ENCODE results near the gene AQP12B.
"Not testable (repeated sequence)": the region's sequence is repeated elsewhere in the genome, so short reads cannot be mapped to it uniquely, and the experiment has no call there.

AQP12B gene

DNA sequence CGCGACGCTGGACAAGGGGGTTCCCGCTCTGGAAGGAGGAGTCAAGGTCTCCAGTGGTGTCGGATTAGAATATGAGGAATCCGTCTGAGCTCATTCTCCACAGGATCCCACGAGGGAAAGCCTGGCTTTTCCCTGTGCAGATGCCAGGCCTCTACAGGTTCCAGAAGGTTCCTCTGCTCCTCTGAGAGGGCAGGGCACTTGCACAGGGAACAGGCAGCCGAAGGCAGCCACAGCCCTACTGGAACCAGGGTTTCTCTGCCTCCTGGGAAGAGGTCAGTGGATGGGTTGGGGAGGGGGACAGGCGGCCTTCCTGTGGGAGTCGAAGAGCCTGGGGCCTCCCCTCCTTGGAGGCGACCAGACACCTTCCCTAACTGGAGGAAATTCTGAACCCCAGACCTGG is 7.3 kb upstream of the AQP12B start:
- H3K27ac ChIP-seq, result no peak overlapping the region
- TF ChIP-seq ZFX (IDR thresholded peaks at IDR 0.05), result no peak
- TF ChIP-seq, protein P1, sequence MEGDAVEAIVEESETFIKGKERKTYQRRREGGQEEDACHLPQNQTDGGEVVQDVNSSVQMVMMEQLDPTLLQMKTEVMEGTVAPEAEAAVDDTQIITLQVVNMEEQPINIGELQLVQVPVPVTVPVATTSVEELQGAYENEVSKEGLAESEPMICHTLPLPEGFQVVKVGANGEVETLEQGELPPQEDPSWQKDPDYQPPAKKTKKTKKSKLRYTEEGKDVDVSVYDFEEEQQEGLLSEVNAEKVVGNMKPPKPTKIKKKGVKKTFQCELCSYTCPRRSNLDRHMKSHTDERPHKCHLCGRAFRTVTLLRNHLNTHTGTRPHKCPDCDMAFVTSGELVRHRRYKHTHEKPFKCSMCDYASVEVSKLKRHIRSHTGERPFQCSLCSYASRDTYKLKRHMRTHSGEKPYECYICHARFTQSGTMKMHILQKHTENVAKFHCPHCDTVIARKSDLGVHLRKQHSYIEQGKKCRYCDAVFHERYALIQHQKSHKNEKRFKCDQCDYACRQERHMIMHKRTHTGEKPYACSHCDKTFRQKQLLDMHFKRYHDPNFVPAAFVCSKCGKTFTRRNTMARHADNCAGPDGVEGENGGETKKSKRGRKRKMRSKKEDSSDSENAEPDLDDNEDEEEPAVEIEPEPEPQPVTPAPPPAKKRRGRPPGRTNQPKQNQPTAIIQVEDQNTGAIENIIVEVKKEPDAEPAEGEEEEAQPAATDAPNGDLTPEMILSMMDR (conservative IDR thresholded peaks at IDR 0.05), result no peak

DNA sequence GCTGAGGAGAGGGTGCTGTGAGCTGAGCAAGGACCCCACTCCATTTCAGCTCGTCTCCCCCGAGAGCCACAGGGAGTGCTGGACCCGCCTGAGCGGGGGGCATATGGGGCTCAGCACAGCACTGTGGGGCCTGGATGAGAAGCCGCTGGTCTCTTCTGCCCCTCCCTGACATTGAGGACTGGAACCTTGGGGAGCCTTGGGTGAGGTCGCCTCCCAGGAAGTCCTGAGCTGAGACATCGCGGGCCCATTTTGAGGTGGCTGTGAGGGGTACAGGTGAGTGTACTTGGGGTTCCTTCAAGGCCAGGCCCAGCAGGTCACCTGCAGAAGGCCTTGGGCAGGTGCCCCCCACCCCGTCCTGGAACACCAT is 5.9 kb upstream of the AQP12B start:
- TF ChIP-seq, protein P1 (conservative IDR thresholded peaks at IDR 0.05), result no peak
- TF ChIP-seq ZFX (IDR thresholded peaks at IDR 0.05), result no peak
- no peak overlapping the region for H3K27ac ChIP-seq

DNA sequence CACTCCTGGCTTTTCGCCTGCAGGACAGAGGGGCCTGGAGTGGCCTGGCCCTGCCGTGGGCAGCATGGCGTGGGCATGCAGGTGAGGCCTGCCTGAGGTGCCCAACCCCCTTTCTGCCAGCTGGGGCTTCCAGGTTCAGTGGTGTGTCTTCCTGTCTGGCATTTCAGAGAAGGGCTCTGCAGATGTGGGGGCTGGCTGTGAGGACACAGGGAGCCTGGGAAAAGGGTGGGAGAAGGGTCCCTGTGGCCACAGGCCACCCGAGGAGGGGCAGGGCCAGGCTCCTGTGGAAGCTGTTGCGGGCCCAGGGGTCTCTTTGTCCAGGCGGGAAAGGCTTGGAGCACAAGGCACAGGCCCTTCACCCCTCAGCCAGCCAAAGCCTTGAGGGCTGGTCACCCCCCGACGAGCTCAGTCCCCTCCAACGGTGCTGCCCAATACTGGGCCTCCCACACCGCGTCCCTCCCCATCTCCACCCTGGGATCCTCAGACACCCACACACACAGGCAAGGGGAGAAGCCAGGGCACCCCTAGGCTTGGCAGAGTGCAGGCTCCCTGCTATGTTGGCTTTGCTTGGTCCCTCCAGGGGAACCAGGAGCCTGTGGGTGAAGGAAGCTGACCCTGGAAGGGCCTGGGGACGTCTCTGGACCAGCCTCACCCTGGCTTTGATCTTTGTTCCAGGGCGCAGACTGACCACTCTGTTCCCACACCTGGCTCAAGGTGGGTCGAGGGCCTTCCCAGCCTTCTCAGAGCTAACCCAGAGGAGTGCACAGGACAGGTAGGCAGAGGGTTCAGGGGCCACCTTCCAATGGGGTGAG is 5.3 kb upstream of the AQP12B start:
- TF ChIP-seq, protein P1 (conservative IDR thresholded peaks at IDR 0.05), result no peak
- no peak for TF ChIP-seq ZFX (IDR thresholded peaks at IDR 0.05)
- H3K27ac ChIP-seq, result no peak overlapping the region

DNA sequence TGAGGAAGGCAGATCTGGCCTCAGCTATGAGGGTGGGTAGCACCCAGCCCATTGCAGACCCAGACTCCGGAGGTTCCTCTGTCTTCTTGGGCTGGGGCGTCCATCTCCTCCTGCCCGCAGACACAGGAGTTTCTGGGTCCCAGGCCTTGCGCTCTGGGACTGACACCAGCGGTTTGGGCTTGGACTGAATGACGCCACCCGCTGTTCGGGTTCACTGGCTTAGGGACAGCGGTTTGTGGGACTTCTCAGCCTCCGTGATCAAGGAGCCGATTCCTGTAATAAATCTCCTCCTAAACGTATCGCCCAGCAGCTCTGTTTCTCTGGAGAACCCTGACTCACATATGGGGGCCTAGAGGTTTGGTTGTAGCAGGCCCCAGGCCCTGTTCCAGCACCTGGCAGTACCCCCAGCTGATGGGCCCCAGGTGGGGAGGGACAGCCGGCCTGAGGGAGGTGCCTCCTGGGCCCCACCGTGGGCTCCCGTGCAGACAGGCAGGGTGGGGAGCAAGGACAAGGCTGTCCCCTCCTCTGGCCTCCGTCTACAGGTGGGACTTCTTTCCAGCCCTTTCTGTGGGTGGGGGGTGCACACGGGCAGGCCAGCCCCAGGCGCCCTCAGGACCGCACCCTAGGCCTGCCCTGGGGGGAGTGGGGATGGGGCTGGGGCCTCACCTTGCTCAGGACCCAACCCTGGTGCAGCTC is 4.5 kb upstream of the AQP12B start:
- TF ChIP-seq, protein P1 (conservative IDR thresholded peaks at IDR 0.05), result no peak
- no peak for TF ChIP-seq ZFX (IDR thresholded peaks at IDR 0.05)
- H3K27ac ChIP-seq, result no peak overlapping the region

DNA sequence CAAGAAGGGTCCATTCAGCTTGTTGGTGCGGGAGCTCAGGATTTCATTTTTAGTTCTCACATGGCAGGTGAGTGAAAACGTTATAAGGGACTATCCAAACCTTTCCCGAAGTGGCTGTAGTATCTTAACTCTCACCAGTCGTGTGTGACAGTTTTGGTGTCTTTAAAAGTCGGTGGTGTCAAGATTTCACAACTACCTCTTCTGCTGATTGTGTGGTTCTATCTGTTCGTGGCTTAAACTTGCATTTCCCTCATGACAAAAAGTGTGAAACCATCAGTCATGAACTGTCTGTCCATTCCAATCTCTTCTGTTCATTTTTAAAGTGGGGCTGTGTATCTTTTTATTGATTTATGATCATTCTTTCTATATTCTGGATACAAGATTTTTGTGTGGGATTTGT is 3.8 kb upstream of the AQP12B start:
- no peak for TF ChIP-seq ZFX (IDR thresholded peaks at IDR 0.05)
- TF ChIP-seq, protein P1 (conservative IDR thresholded peaks at IDR 0.05), result no peak
- peak overlapping the region; percentile 42 for H3K27ac ChIP-seq

DNA sequence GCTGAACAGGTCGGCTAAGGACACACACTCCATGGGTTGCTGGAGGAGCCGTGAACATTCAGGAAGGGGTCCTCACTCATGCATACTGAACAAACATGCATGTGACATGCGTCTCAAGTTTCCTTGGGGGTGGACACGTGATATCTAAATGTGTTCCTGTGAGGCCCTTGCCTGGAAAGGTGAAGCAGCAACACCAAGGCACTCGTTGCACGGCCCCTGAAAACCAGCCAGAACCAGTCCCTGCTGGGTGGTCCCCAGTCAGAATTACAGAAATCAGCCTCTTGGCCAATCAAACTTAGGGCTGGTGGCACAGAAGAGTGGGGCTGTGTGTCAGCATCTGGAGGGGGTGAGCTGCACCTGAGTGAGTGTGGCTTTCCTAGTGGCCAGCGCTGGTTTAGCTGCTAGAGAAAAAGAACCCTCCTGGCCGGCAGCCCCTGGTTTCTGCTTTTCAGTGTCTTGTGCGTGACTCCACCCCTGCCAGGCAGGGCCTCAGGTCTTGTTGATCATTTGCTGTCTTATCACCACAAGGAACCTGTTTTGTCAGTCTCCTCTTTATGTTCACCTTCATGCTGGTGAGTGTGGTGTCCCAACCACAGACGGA is 3.2 kb upstream of the AQP12B start:
- H3K27ac ChIP-seq, result peak overlapping the region; percentile 42
- TF ChIP-seq, protein P1 (conservative IDR thresholded peaks at IDR 0.05), result no peak; the same call in 1 of the 2 replicates
- no peak for TF ChIP-seq ZFX (IDR thresholded peaks at IDR 0.05)

DNA sequence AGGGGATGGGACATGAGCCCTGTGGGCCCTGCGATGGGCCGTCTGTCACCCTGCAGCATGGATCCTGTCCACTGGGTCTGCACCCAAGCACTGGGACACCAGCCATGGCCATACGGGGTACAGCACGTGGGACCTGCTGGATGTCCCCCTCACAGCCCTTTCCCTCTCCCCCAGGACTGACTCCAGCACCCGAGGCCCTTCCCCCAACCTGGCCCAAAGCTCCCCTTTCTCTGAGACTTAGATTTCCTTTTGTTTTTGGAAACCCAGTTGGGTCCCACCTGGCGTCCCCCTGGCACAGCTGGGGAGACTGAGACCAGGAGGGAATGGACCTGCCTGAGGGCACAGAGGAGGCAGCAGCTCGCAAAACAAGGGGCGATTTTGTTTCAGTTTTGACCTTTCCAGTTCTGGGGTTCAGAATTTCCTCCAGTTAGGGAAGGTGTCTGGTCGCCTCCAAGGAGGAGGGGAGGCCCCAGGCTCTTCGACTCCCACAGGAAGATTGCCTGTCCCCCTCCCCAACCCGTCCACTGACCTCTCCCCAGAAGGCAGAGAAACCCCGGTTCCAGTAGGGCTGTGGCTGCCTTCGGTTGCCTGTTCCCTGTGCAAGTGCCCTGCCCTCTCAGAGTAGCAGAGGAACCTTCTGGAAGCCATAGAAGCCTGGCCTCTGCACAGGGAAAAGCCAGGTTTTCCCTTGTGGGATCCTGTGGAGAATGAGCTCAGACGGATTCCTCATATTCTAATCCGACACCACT is 1.5 kb upstream of the AQP12B start:
- H3K27ac ChIP-seq, result not testable (repeated sequence)

DNA sequence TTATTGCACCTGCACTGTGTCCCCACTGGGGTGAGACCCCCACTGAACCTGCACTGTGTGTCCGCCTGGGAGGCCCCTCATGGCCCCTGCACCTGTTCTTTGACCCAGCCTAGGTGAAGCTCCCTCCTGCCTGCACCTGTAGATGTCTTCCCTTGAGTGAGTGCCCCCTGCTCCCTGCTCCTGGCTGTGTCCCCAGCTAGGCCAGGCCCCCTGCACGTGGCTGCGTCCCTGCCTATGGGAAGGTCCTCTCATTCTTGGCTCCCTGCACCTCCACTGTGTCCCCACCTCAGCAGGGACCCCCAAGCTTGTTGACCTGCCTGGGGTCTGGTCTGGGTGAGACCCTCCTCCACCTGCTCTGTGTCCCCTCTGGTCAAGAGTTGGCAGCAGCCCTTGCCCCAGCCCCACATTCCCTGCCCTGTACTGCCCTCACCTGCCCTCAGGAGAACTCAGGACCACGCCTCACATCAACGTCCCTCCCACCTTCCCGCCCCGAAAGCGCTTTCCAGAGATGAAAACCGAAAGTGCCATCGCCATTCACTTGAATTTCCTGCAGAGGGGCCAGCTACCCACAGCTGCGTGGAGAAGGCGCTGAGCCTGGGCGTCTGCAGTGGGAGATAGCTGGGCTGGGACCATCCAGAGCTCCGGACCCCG is 769 bp upstream of the AQP12B start:
- not testable (repeated sequence) for H3K27ac ChIP-seq

DNA sequence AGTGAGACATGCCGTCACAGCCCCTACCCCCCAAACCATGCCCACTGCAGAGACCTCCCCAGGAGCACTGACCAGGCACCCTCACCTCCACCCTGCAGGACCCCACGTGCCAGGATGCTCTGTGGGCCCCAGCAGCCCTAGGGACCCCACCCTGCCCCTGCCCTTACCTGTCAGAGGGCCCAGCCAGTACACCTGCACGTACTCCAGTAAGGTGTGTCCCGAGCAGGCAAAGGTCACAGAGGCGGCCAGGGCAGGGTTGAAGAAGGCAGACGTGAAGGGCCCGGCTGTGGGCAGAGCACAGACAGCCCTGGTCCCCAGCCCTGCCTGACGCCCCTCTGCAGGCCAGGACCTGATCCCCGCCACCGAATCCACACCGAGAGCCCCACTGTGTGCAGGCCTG is 2.5 kb downstream of the AQP12B start:
- not testable (repeated sequence) for H3K27ac ChIP-seq

DNA sequence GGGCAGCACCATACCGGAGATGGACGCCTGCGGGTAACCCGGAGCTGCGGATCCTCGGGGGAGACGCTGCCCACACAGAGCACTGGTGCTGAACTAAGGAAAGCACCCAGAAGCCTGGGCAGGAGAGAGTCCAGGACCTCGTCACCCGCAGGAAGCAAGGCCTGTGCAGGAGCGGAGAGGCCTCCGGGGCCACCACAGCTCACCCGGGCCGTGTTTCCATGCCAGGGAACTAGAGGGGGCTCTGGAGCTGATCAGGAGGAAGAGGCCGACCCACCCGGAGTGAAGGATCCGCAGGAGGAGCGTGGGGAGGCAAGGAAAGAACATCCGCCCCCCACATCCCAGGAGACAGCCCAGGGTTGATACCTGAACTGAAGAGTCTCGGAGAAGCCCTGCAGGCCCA is 3.8 kb downstream of the AQP12B start:
- not testable (repeated sequence) for H3K27ac ChIP-seq

DNA sequence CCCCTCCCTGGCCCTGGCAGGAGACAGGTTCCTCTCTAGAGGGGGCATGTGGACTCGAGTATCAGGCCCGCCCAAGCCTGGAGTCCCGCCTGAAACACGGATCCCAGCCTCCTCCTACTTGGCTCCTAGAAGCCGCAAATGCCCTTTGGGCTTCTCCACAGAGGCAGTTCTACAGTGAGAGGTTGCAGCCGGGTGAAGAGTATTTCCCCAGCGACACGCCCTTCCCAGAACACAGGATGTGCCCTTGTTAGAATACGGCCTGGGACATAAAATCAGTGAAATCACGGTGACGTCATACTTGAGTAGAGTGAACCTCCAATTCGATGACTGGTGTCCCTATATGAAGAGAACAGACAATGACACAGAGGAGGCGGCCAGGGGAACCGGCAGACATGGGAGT is 4.6 kb downstream of the AQP12B start:
- not testable (repeated sequence) for H3K27ac ChIP-seq
